CMK (cell line): ENCODE results near the gene MYBPC3.

Source experiments
- DNase-seq: peaks from one replicate; pipeline ENCODE4 v3.0.0-alpha.2; 2010; ENCODE audit warnings: low read depth

The MYBPC3 gene

GRCh38 chr11:47356998-47357329 lies 4.5 kb upstream of the MYBPC3 start:
- no peak for DNase-seq

- no peak for DNase-seq
Measured at GRCh38 chr11:47356129-47356997, 3.9 kb upstream of the MYBPC3 start.

- DNase-seq: no peak
Measured at GRCh38 chr11:47355283-47356128, 3.0 kb upstream of the MYBPC3 start.

- DNase-seq: no peak
Measured at GRCh38 chr11:47354913-47355282, 2.4 kb upstream of the MYBPC3 start.

GRCh38 chr11:47353978-47354774 lies 1.7 kb upstream of the MYBPC3 start:
- no peak for DNase-seq

GRCh38 chr11:47351156-47352126 lies 1.1 kb downstream of the MYBPC3 start:
- no peak for DNase-seq

- no peak for DNase-seq
Measured at GRCh38 chr11:47350315-47350714, 2.2 kb downstream of the MYBPC3 start.

GRCh38 chr11:47349521-47350095 lies 2.9 kb downstream of the MYBPC3 start:
- no peak for DNase-seq

GRCh38 chr11:47348859-47349258 lies 3.6 kb downstream of the MYBPC3 start:
- no peak for DNase-seq

- DNase-seq: no peak
Measured at GRCh38 chr11:47348131-47348802, 4.2 kb downstream of the MYBPC3 start.

- no peak for DNase-seq
Measured at GRCh38 chr11:47347137-47347536, 5.4 kb downstream of the MYBPC3 start.

GRCh38 chr11:47345890-47346563 lies 6.5 kb downstream of the MYBPC3 start:
- DNase-seq: no peak

GRCh38 chr11:47342854-47343253 lies 9.6 kb downstream of the MYBPC3 start:
- DNase-seq: no peak

GRCh38 chr11:47342036-47342803 lies 10.3 kb downstream of the MYBPC3 start:
- DNase-seq: no peak

- no peak for DNase-seq
Measured at GRCh38 chr11:47340980-47341775, 11.3 kb downstream of the MYBPC3 start.

- DNase-seq: no peak
Measured at GRCh38 chr11:47340010-47340409, 12.5 kb downstream of the MYBPC3 start.

- DNase-seq: no peak
Measured at GRCh38 chr11:47338396-47339241, 13.9 kb downstream of the MYBPC3 start.
